HepG2 (cell line): ENCODE measurements around the gene RAB3A. TPM values are rescaled to one million over a fixed set of nuclear protein-coding genes. Genes with fewer than 3 reads are reported as not detected.
A peak's percentile ranks its signal among the peaks of the same experiment; 100 is the strongest.

Source experiments
- BRCA1 ChIP-seq: sonication (generic); formaldehyde crosslinking; IDR thresholded peaks from 2 replicates; pipeline ENCODE4 v1.4.0; 2020; ENCODE audit warnings: missing genetic modification reagents
- CHD2 ChIP-seq: IDR thresholded peaks from 2 replicates; pipeline ENCODE4 v1.6.1; 2011; ENCODE audit warnings: low read depth, low read length, improper control_type of control experiment
- CREBL2 ChIP-seq: sonication (generic); formaldehyde crosslinking; IDR thresholded peaks from 2 replicates; pipeline ENCODE4 v1.8.1; 2023; ENCODE audit warnings: missing genetic modification reagents, mild to moderate bottlenecking, borderline replicate concordance
- GTF3A ChIP-seq: sonication (generic); formaldehyde crosslinking; conservative IDR thresholded peaks from 2 replicates; pipeline ENCODE4 v1.4.0; 2020; ENCODE audit warnings: mild to moderate bottlenecking, missing genetic modification reagents
- MATR3 ChIP-seq: sonication (generic); formaldehyde crosslinking; IDR thresholded peaks from 2 replicates; pipeline ENCODE4 v1.4.0; 2020; ENCODE audit warnings: missing genetic modification reagents
- MTA3 ChIP-seq: sonication (generic); formaldehyde crosslinking; IDR thresholded peaks from 2 replicates; pipeline ENCODE4 v1.4.0; 2020; ENCODE audit warnings: missing genetic modification reagents
- MYNN ChIP-seq: sonication (generic); formaldehyde crosslinking; IDR thresholded peaks from 2 replicates; pipeline ENCODE4 v1.4.0; 2020; ENCODE audit warnings: mild to moderate bottlenecking, low read depth, missing genetic modification reagents
- NFYC ChIP-seq: IDR thresholded peaks from 2 replicates; pipeline ENCODE4 v1.6.1; 2016; ENCODE audit warnings: missing genetic modification reagents, missing compliant biosample characterization
- NR2F6 ChIP-seq, 2 experiments: IDR thresholded peaks; 2 replicates each; pipeline ENCODE4 v1.6.1; 2016; ENCODE audit warnings: antibody characterized with exemption in 1 of 2, mild to moderate bottlenecking in 1 of 2
- PBX2 ChIP-seq: IDR thresholded peaks from 2 replicates; pipeline ENCODE4 v1.6.1; 2016; ENCODE audit warnings: control low read depth
- SIN3A ChIP-seq: IDR thresholded peaks from 2 replicates; pipeline ENCODE4 v1.6.1; 2011; ENCODE audit warnings: low read depth, mild to moderate bottlenecking, control low read depth, low read length, borderline replicate concordance
- SP2 ChIP-seq: sonication (generic); formaldehyde crosslinking; IDR thresholded peaks from 2 replicates; pipeline ENCODE4 v1.5.1; 2020; ENCODE audit warnings: mild to moderate bottlenecking, missing genetic modification reagents
- TAF1 ChIP-seq: sonication (generic); formaldehyde crosslinking; IDR thresholded peaks from 2 replicates; pipeline ENCODE4 v1.4.0; 2020; ENCODE audit warnings: missing genetic modification reagents
- TCF12 ChIP-seq, 2 experiments: fragments of 450-650 bp in 1 of 2; sonication (generic) in 1 of 2; formaldehyde crosslinking in 1 of 2; IDR thresholded peaks; 2 replicates each; pipeline versions ENCODE4 v1.6.1 to v1.8.0; 2017 to 2022; ENCODE audit warnings: antibody characterized with exemption in 1 of 2, mild to moderate bottlenecking in 1 of 2, missing genetic modification reagents in 1 of 2, moderate library complexity in 1 of 2
- TCF7L2 ChIP-seq: IDR thresholded peaks from 2 replicates; pipeline ENCODE4 v1.6.1; 2011; ENCODE audit warnings: mild to moderate bottlenecking, low read depth, low read length, moderate library complexity
- U2AF1 ChIP-seq: fragments of 200-400 bp; formaldehyde crosslinking; optimal IDR thresholded peaks from 2 replicates; pipeline ENCODE3; 2017; ENCODE audit warnings: mild to moderate bottlenecking, low read depth, low read length
- YEATS4 ChIP-seq: sonication (generic); formaldehyde crosslinking; IDR thresholded peaks from 2 replicates; pipeline ENCODE4 v1.4.0; 2020; ENCODE audit warnings: missing genetic modification reagents, borderline replicate concordance
- ZNF10 ChIP-seq: sonication (generic); formaldehyde crosslinking; IDR thresholded peaks from 2 replicates; pipeline ENCODE4 v1.4.0; 2020; ENCODE audit warnings: mild to moderate bottlenecking, low read depth, missing genetic modification reagents, borderline replicate concordance
- ZNF143 ChIP-seq: sonication (generic); formaldehyde crosslinking; IDR thresholded peaks from 2 replicates; pipeline ENCODE4 v1.4.0; 2020; ENCODE audit warnings: missing genetic modification reagents
- ZNF276 ChIP-seq: sonication (generic); formaldehyde crosslinking; IDR thresholded peaks from 2 replicates; pipeline ENCODE4 v1.4.0; 2020; ENCODE audit warnings: mild to moderate bottlenecking, low read depth, missing genetic modification reagents
- ZNF292 ChIP-seq: sonication (generic); formaldehyde crosslinking; IDR thresholded peaks from 2 replicates; pipeline ENCODE4 v1.8.1; 2022; ENCODE audit warnings: mild to moderate bottlenecking, low read depth, missing genetic modification reagents, borderline replicate concordance
- ZNF34 ChIP-seq: sonication (generic); formaldehyde crosslinking; IDR thresholded peaks from 2 replicates; pipeline ENCODE4 v1.4.0; 2020; ENCODE audit warnings: mild to moderate bottlenecking, missing genetic modification reagents, borderline replicate concordance
- ZNF451 ChIP-seq: sonication (generic); formaldehyde crosslinking; IDR thresholded peaks from 2 replicates; pipeline ENCODE4 v1.5.0; 2020; ENCODE audit warnings: mild to moderate bottlenecking, missing genetic modification reagents
- ZNF546 ChIP-seq: sonication (generic); formaldehyde crosslinking; conservative IDR thresholded peaks from 2 replicates; pipeline ENCODE4 v1.8.1; 2023; ENCODE audit warnings: mild to moderate bottlenecking, missing genetic modification reagents
- ZNF619 ChIP-seq: sonication (generic); formaldehyde crosslinking; IDR thresholded peaks from 2 replicates; pipeline ENCODE4 v1.4.0; 2020; ENCODE audit warnings: mild to moderate bottlenecking, missing genetic modification reagents
- ZNF775 ChIP-seq: sonication (generic); formaldehyde crosslinking; IDR thresholded peaks from 2 replicates; pipeline ENCODE4 v1.4.0; 2020; ENCODE audit warnings: missing genetic modification reagents, mild to moderate bottlenecking, moderate library complexity, borderline replicate concordance
- polyA plus RNA-seq, 8 experiments: library from polyadenylated mRNA; depleted of rRNA in 3 of 8; stranded (reverse) in 7 of 8; unstranded in 1 of 8; fragments of >200 nt; fragmentation: Illumina TruSeq in 4 of 8; extraction: Trizol in 4 of 8; gene quantifications; 2 replicates each; pipeline versions ENCODE4 v1.2.1 to v1.2.3, GENCODE V29; 2011 to 2016; ENCODE audit warnings: low read depth in 4 of 8, missing spikeins in 1 of 8, mixed read lengths in 1 of 8; ENCODE audit not compliant: insufficient read depth in 1 of 8
- total RNA-seq, 5 experiments: library from RNA; depleted of rRNA; stranded (reverse); fragments of >200 nt; fragmentation: Illumina TruSeq; extraction: Trizol; gene quantifications; 2 replicates each; pipeline ENCODE4 v1.2.3, GENCODE V29; 2016; ENCODE audit warnings: low read depth in 1 of 5
- TF ChIP-seq, protein P1 (sequence below): sonication (generic); formaldehyde crosslinking; IDR thresholded peaks from 2 replicates; pipeline ENCODE4 v1.5.1; 2020; ENCODE audit warnings: mild to moderate bottlenecking, missing genetic modification reagents, borderline replicate concordance
- TF ChIP-seq, protein P2 (sequence below): sonication (generic); formaldehyde crosslinking; IDR thresholded peaks from 2 replicates; pipeline ENCODE4 v1.5.0; 2020; ENCODE audit warnings: missing genetic modification reagents

The RAB3A gene
- total and polyA plus RNA-seq, 2 of the 13 experiments (the other 11 are each of a cell fraction or from before 2014, with no cell fraction given), result 0.58 to 0.98 TPM

DNA sequence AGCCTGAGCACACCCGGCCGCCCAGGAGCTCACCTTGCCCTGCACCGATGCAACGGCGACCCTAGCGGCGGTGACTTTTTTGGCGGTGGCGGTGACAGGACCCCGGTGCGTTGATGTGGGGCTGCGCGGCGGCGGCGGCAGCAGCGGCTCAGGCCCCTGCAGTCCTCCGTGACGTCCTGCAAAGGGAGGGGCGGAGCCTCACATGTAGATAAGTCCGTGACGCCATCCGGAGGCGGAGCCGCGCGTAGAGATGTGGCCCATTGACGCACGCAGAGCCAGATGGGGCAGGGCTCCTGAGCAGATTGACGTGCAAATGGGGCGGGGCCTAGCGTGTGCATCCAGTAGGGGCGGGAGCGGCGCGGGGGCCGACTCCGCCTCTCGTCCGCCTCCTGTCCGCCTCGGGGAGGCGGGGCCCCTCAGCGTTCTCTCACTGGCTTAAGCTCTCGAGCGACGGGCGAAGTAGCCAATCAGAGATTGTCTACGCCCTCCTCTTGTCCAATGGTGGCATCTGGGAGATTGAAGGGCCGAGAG is at the start of gene RAB3A (continued):
- no peak for TF ChIP-seq MYNN (CRISPR knock-in tag)
- TF ChIP-seq TAF1 (CRISPR knock-in tag), result no peak
- no peak for TF ChIP-seq ZNF34 (CRISPR knock-in tag)
- TF ChIP-seq YEATS4 (CRISPR knock-in tag), result no peak
- TF ChIP-seq BRCA1, result no peak
- TF ChIP-seq ZNF276 (CRISPR knock-in tag), result no peak
- no peak for TF ChIP-seq GTF3A (CRISPR knock-in tag)
- TF ChIP-seq MATR3 (CRISPR knock-in tag), result no peak
- no peak for TF ChIP-seq CHD2
- TF ChIP-seq PBX2 (CRISPR knock-in tag), result peak; percentile 98
- no peak for TF ChIP-seq U2AF1
- TF ChIP-seq, protein P1, sequence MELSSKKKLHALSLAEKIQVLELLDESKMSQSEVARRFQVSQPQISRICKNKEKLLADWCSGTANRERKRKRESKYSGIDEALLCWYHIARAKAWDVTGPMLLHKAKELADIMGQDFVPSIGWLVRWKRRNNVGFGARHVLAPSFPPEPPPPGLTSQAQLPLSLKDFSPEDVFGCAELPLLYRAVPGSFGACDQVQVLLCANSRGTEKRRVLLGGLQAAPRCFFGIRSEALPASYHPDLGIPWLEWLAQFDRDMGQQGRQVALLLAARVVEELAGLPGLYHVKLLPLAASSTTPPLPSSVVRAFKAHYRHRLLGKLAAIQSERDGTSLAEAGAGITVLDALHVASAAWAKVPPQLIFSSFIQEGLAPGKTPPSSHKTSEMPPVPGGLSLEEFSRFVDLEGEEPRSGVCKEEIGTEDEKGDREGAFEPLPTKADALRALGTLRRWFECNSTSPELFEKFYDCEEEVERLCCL (CRISPR knock-in tag), result no peak
- no peak for TF ChIP-seq MTA3 (CRISPR knock-in tag)
- no peak for TF ChIP-seq TCF7L2
- TF ChIP-seq NR2F6 (IDR thresholded peaks at IDR 0.05), result no peak
- TF ChIP-seq NR2F6 (CRISPR knock-in tag; IDR thresholded peaks at IDR 0.05), result no peak
- TF ChIP-seq SIN3A, result no peak
- TF ChIP-seq ZNF292, result no peak
- TF ChIP-seq ZNF775 (CRISPR knock-in tag), result no peak
- TF ChIP-seq TCF12 (IDR thresholded peaks at IDR 0.05), result no peak
- no peak for TF ChIP-seq TCF12 (CRISPR knock-in tag; IDR thresholded peaks at IDR 0.05)
- no peak for TF ChIP-seq ZNF143 (CRISPR knock-in tag)
- no peak for TF ChIP-seq ZNF10 (CRISPR knock-in tag)
- no peak for TF ChIP-seq ZNF546
- TF ChIP-seq CREBL2 (CRISPR knock-in tag), result no peak
- TF ChIP-seq, protein P2, sequence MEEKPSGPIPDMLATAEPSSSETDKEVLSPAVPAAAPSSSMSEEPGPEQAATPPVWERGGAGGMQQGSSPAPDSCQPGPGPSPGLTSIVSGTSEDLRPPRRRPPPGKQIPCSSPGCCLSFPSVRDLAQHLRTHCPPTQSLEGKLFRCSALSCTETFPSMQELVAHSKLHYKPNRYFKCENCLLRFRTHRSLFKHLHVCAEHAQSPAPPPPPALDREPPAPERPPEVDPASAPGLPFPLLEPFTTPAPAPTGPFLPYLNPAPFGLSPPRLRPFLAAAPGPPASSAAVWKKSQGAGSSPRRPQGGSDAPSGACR (CRISPR knock-in tag), result no peak
- peak; percentile 100 for TF ChIP-seq NFYC (CRISPR knock-in tag)
- peak; percentile 99 for TF ChIP-seq SP2
- TF ChIP-seq ZNF619 (CRISPR knock-in tag), result no peak
- no peak for TF ChIP-seq ZNF451 (CRISPR knock-in tag)
